Activated CD4-positive, alpha-beta T cell treated with anti-CD3 and anti-CD28 coated beads, Interleukin-10, Interleukin-2, amounts not matched to agents 100 ng/mL and 50 ng/mL, durations not matched to agents 16 hours and 8 hours (primary cell): ENCODE data around the gene PCSK6.

Experiments used
- DNase-seq: peaks from one replicate; pipeline ENCODE4 v3.0.0-alpha.2; 2020

PCSK6 gene

DNA sequence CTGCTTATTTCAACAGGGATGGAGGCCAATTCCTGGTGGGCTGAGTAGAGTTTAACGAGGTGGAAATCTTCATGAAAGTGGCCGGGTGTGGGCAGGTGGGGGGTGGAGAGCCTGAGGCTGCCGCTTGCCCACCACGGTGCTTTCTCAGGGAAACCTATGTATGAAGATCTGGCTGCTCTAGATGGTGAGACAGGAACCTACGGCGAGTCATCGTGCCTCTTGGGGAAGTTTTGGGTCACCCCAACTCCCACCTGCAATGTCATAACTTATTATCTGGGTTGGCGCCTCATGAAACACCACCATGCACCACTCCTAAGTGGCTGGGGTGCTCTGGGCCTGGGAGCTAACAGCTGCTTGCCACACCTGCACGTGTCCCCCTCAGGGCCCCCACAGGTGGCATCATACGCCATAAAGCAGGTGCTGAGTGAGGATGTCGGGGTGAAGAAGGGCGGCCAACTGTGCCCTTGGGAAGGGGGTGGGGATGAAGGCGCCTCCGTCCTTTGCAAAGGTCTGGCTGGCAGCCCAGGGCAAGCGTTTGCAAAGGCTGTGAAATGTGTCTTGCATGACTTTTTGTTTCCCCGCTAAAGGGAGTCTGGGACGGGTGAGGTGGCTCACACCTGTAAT lies 166.5 kb downstream of the PCSK6 start:
- DNase-seq: no peak

DNA sequence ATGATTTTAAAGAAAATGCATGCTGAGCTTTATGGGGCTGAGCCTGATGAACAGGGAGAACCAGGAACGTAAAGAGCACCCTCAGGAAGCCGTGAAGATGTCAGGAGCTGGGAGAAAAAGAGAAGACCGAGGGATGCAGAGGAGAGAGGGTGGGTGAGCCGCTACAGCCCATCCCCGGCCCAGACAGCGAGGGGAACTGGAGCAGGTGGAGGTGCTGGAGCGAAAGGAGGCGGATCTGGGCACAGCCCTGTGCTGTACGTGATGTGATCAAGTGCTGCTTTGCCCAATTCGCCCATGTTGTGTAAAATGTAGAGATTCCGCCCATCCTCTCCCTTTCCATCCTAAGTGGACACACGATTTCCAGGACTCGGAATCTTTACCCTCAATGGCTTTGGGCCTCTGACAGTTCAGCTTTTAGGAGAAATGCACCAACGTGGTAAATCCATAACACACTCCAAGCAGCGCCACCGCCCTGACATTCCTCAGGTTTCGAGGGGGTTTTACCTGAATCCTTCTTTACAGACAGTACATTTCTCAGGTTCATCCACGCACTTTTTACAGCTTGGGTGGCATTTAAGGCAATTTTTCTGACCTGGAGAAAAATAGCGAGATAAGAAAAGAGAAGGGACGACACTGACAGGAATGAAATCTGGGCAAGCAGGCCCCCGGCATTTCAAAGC lies 167.4 kb downstream of the PCSK6 start:
- DNase-seq: no peak

- DNase-seq: peak; percentile 87
Observed at GRCh38 chr15:101320501-101321052, 168.9 kb downstream of the PCSK6 start.

- DNase-seq: no peak
Observed at GRCh38 chr15:101318839-101319238, 170.7 kb downstream of the PCSK6 start.

DNA sequence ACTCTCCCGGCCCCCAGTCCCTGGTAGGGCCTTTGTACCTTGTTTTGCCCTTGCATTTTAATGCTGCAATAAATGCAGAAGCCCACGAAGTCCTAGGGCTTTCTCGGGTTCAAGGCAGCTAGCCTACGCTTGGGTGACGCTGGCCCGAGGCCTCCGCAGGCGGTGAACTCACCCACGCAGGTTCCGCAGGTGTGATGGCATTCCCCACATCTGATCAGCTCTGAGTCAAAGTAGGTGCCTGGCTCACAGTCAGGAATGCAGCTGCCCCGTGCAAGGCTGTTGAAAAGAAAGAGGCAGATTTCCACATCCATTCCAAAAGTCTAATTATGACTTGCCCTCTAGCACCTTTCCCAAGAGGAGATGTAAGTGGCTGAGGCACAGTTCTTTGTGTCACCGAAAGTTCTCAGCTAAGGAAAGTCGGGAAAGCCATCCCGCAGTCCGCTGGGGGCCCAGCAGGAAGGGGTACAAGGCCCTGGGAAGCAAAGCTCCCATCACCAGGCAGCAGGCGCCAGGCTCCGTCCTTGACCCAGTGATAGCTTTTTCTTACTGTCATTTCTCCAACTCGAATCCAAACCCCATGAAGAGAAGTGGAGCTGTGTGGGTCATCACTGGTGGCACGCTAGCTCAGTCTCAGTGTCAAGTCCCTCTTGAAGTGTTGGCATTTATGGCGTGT lies 171.2 kb downstream of the PCSK6 start:
- no peak for DNase-seq

DNA sequence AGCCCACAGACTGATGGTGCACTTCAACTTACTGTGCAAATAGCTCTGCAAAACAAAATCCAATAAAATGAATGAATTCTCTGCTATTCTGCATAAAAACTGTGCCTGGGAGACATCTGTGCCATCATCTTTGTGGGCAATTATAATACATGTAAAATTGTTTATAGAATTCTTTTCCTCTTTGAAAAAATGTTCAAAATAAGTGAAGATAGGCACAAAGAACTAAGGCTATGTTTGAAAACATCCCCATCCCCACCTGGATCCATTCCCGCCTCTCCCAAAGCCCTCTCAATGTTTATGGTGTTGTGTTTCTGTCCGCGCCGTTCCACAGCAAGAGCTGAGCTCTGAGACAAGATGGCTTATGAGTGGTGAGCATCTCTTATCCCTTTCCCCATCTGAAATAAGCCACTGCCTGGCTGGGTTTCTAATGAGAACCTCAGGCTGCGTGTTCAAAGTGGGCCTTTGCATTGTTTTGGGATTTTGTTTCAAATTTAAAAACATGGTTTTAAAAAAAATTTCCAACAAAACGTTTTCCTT lies 172.1 kb downstream of the PCSK6 start:
- DNase-seq: no peak

GRCh38 chr15:101316529-101316928 lies 173.0 kb downstream of the PCSK6 start:
- DNase-seq: no peak

DNA sequence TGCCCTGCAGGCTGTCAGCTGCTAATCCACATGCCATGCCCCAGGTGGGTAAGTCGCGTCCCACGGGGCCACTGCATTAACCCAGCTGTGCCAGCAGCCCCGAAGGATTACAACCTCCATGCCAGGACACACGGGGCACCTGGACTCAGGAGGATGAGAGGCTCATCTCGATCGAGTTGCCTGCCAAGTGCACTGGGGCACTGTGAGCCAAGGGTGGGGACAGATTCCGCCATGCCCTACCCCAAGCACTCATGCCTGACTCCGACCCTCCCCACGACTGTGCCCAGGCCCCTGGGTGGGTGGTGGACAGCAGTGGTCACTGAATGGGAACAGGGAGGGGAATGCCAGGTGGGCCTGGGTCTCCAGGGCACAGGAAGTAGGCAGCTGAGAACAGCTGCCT lies 173.8 kb downstream of the PCSK6 start:
- no peak for DNase-seq

DNA sequence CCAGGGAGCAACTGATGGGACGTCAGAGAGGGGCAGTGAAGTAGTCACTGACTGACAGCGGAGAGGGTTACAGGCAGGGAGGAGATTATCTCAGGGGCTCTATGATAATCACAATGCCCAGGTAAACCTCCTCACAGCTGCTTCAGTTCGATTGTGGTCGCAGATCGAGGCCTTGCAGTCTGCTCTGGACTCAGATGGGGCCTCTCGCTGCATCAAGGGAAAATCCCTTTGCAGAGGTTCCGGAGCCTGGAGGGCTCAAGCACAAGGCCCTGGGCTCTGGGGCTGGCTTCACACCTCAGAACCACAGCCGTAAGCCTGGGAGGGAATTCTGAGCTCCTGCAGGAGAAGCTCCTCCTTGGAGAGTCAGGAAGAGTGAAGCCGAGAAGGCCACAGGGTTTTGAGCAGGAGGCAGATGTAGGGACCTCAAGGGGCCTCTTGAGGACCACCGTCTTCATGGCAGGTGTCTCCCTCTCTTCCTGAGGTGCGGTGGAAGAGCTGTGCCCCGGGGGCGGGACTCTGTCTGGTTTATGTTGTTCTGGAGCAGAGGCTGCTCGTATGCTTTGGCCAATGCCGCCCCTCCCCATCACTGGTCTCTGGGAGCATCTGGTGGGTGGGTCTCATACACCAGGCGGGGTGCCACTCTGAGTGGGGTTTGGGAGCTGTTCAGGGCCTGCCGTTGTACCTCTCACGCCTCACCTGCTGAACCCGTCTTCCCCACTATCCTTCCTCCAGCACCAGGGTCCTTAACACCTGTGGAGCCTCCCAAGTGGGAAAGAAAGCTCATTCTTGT lies 175.0 kb downstream of the PCSK6 start:
- no peak for DNase-seq

DNA sequence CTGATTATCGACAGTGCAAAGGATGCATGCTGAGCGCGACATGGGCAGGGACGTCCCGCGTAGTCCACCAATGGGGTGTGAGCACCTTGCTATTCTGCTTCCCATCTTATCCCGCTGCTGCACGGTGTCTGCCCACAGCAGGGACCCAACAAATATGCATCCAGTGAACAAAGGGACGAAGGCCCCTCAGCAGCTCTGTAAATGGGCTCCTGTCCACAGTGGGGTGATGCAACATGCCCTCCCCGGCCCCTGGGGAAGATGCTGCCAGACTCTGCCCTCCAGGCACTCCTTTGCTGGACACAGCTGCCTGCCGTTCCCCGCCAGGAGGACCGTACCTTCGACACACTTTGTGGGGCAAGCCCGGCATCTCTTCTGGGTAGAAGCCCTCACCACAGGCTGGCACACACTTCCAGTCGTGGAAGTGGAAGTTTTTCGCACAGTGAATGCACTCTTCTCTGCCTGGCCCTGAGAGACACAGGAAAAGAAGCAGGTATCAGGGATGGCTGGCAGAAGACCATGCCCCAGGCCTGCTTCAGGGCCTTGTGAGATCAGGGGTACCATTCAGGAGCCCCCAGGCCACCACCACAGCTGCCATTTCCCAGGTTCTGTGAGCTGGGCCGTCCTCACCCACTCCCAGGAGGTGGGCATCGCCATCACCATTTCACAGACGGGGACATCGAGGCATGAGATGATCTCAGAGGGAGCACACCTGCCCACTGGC lies 176.3 kb downstream of the PCSK6 start:
- no peak for DNase-seq

- DNase-seq: no peak
Observed at GRCh38 chr15:101310508-101310907, 179.0 kb downstream of the PCSK6 start.

DNA sequence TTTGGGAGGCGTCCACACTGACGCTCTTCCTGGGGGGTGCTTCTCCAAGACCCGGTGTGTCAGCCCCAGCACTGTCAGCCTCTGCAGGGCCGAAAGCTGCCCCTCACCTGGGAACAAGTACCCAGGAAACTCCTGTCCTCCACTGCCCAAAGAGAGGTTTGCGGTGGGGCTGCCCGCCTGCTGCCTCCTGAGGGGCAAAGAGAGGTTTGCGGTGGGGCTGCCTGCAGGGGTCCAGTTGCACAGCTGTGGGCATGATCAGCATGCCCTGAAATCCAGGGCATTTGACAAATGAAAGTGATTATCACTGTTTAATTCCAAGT lies 179.4 kb downstream of the PCSK6 start:
- DNase-seq: no peak

GRCh38 chr15:101309436-101310160 lies 179.9 kb downstream of the PCSK6 start:
- DNase-seq: no peak

GRCh38 chr15:101308604-101309435 lies 180.7 kb downstream of the PCSK6 start:
- DNase-seq: no peak

- DNase-seq: no peak
Observed at GRCh38 chr15:101307897-101308603, 181.5 kb downstream of the PCSK6 start.

GRCh38 chr15:101307048-101307896 lies 182.2 kb downstream of the PCSK6 start:
- DNase-seq: no peak

DNA sequence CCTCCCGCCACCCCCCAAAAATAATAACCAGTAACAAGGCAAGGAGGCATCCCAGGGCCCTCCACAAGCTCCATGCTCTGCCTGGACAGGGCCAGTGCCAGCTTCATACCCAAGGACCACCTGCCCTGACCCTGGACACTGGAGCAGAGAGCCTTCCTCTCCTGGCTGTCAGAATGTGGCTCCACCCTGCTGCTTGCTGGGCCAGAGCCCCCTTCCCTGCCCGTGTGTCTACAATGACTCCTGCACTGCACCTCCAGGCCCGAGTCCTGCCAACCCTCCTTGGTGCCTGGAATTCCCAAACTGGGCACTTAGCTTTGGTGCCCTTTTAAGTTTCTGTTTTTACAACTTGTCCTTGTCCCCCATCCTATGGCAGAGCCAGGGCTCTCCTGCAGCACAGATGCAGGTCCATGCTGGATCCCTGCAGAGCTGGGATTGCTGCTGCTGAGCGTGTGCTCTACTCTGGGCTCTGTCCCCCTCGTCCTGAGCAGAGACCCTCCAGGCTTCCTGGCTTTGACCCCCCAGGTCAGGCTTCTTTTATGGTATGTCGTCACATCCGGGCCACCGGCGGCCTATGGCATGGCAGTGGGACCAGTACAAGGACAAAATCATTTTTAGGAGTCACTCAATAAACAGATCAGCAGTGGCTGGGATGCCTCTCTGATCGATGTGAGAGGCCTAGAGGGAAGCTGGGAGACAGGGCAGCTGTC lies 183.0 kb downstream of the PCSK6 start:
- no peak for DNase-seq

DNA sequence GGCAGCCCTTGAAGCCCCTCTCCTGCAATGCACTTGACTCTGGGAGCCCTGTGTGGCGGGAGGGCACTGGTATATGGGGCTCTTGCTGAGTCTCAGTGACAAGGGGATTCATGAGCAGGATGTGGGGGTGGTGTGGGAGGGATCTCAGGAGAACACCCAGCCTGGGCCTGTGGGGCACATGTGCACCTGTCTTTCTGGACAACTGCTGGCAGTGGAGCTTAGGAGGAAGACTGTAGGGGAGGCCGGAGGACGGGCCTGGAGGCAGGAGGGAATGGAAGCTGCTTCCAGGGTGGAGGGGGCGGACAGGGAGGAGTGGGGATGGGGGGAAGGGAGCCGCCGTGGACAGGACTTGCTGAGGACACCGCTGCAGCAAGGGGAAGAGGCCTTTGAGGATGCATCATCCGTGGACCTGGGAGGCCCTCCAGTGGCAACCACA lies 183.7 kb downstream of the PCSK6 start:
- DNase-seq: no peak
